ENCODE measurements around the gene ZNF773.

- TF ChIP-seq CEBPB (IDR thresholded peaks at IDR 0.05) (no peak), EGR1 (IDR thresholded peaks at IDR 0.05) (no peak), REST (IDR thresholded peaks at IDR 0.05; ENCODE audit: low read depth) (no peak)
These were observed 33.9 kb upstream of the ZNF773 start for GRCh38 chr19:57465680-57466381.
